ENCODE measurements around the gene NAXD.

DNA sequence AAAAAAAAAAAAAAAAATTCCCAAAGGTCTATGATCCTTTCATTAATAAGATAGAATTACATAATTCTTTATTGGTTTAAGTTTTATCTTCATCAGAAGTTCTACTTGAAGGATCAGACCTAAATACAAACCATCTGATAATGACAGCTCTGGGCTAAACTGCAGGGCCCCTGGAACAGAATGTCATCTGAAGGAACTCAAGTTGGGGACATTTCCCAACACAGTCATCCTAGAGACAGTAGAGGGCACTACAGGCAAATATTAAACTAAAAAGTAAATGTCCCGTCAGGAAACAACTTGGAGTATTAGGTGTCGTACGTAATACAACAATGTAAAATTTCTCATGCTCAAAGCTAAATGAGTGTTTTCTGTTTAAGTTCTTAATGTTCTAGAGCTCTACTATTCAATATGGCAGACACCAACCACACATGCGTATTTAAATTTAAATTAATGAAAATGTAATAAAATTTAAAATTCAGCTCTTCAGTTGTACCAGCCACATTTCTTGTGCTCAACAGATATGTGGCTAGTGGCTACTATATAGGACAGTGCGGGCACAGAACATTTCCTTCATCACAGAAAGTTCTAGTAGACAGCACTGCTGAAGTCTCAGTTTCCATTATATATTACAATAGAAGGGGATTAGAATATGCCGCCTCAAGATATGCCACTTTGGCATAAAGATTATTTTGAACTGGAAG lies 21.8 kb upstream of the NAXD start:
- TF ChIP-seq, protein P1, sequence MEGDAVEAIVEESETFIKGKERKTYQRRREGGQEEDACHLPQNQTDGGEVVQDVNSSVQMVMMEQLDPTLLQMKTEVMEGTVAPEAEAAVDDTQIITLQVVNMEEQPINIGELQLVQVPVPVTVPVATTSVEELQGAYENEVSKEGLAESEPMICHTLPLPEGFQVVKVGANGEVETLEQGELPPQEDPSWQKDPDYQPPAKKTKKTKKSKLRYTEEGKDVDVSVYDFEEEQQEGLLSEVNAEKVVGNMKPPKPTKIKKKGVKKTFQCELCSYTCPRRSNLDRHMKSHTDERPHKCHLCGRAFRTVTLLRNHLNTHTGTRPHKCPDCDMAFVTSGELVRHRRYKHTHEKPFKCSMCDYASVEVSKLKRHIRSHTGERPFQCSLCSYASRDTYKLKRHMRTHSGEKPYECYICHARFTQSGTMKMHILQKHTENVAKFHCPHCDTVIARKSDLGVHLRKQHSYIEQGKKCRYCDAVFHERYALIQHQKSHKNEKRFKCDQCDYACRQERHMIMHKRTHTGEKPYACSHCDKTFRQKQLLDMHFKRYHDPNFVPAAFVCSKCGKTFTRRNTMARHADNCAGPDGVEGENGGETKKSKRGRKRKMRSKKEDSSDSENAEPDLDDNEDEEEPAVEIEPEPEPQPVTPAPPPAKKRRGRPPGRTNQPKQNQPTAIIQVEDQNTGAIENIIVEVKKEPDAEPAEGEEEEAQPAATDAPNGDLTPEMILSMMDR (conservative IDR thresholded peaks at IDR 0.05; ENCODE audit: low read length) = peak; percentile 75
- no peak for TF ChIP-seq EZH2phosphoT487 (IDR thresholded peaks at IDR 0.05; ENCODE audit: borderline replicate concordance, low read depth, low read length)
